ENCODE data around the gene BRD3.

The BRD3 gene

DNA sequence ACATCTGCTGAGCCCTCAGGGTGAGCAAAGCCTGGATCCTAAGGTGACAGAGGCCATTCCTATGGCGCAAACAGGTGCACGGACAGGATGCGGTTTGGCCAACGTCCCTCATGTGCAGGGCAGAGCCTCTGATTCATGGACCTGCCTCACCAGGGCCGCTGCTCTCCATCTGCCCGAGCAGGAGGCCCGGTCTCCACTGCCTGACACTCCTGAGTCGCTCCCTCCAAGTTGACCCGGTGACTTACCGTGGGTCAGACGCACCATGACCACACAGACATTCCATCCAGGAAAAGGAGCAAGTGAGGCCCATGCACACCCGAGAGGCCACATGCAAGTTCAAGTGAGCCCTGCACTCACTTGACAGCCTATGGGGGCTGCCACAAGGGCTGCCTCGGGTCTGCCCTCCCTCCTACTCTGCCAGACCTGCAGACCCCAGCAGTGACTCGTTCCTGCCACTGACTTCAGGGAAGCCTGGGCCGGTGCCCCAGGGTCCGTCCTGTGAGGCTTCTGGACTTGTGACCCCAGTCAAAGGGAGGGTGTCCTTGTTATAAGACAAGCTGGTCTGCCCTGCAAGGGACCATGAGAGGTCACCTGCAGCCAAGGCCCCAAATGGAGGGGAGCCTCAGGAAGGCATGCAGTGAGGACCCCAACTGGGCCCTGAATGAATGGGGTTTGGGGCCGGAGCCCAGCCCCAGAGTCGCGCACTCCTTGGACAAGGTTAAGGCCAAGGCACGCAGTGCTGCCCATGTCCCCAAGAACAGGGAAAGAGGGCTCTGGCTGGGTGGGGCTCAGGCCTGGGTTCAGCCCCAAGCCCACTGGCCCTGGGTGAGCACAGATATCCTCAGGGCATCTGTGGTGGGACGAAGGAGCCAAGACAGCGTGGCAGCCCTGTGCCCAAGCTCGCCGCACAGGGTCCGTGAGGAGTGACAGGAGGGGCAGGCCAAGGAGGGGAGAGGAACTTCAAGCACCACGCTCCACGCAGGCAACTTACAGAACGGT, 32.5 kb downstream of the BRD3 start:
- no peak for DNase-seq

DNA sequence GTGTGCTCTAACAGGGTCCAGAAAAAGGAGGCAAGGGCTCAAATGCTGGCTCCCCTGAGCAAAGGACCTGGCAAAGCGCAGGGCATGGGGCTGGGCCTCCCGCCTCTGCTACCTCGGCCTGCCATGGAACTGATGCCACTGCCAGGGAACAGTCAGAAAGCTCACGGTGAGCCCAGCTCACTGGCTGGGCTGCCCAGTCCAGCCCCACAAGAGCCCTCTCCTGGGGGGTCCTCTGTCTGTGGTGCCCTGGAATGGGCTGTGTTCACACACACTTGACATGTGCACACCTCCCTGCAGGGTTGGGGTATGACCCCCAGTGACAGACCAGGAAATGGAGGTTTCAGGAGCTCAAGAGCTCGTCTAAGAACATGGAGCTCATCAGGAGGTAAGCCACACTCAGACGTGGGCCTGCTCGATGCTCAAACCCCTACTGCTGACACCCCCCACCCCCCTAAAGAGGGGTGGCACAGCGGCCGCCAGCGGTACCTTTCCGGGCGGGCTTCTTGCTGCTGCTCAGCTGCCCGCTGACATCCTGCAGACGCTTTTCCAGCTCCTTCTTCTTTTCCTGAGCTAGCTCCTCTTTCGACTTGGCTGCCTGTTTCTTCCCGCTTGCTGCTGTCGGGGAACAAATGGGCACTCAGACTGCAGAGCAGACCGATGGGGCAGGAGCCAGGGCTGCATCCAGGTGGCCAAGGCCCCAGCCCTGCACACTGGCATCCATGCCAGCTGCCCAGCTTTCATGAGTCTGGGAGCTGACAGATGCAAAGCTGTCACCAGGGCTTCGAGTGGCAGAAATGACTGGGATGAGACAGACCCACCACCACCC, 33.4 kb downstream of the BRD3 start:
- DNase-seq, result no peak

DNA sequence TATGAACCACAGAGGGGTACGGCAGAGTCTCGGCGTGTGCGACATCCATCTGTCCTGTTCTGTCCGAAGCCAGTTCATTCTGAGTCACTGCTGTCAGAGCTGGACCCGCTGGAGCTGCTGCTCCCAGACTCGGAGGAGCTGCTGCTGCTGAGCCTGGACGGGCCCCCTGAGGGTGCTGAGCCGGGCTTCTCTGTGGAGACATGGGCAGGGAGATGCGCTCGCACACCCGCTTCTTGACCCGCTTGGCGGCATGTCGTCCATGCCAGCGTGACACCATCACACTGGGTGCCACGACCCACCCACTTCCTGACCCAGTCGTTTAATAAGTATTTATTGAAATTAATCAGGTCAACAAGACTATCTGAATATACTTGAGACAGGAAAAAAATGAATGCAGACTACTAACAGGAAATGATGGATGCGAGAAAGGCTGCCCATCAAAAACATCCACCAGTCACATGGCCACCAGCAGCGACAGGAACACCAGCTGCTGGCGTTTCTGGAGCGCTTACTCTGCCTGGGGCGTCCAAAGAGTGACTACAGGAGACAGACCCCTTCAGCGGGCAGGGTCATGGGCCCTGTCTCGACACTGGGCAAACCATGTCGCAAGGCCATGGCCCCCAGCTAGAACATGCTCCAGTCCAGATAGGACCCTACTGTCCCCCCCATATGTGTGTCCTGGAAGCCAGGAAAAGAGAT, 34.2 kb downstream of the BRD3 start:
- DNase-seq, result no peak

DNA sequence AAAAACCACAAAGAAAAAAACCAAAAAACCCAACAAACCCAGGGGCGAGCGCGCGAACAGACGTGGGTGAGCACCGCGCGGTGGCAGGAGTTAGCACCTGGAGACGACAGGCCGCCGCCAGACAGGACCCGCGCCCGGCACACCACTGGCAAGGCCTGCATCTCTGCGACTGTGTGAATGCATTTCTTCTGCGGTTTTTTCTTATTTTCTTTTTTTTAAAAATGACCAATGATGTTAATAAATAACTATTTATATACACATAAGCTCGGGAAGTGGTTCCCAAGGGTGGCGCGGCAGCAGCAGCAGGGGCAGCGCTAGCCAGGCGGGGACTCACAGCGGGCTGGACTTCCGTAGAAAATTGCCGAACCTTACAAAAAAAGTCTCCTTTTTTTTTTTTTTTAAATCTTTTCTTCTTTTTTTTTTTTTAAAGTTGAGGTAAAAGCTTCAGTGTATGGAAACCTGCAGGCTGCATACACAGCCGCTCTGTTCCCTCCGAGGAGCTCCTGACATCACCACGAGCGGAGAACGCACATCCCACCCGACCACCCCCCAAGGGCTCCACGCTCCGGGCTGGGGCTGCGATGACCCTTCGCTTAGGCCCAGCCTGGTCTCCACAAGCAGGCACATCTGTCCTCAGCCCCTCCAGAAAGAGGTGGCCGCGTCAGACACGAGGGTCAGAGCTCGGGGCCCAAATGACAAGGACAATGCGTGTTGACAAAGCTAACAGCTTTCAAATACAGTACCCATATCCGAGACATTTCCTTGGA, 35.2 kb downstream of the BRD3 start:
- no peak for DNase-seq

DNA sequence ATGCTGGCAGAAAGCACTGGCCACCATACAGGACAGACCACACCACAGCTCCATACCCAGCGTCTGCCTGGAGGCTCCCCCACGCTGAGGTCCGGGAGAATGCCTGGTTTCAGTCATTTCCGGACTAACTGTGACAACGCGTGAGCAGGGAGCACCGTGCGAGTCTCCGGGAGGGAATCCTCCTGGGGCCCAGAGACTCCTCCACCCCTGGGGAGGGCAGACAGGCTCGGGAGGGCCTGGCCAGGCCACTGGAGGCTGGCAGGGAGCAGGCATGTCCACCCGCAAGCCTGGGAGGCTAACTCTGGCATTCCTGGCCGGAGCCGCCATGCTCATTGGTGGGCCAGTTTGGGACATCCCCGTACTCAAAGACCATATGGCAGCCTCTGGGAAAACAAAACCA, 36.0 kb downstream of the BRD3 start:
- DNase-seq, result no peak

DNA sequence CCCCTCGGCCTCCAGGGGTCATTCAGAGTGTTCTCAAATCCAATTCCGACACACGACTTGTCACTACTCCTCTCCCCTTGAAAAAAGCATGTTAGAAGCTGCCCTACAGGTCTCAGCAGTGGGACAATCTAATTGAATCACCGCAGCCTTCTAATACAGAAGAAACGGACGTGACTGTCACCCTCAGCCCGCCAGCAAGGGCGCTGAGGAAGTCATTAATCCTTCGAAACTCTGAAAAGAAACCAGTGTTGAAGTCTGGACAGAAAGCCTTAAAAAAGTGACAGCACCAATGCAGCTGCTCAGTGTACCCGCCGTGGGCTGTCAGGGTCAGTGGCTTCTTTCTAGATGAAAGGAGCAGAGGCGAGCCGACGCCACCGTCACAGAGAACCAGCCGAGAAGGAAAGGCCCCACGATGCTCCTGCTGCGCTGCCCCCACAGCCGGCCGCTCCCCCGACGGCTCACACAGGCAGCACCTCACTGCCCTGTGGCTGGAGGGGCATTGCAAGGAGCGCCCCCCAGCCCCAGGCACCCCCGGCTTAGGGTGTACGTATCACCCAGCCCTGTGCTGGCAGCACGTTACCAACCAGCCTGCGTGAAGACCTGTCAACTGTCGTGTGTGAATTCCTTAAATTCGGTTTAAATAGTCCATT, 36.9 kb downstream of the BRD3 start:
- no peak for DNase-seq

DNA sequence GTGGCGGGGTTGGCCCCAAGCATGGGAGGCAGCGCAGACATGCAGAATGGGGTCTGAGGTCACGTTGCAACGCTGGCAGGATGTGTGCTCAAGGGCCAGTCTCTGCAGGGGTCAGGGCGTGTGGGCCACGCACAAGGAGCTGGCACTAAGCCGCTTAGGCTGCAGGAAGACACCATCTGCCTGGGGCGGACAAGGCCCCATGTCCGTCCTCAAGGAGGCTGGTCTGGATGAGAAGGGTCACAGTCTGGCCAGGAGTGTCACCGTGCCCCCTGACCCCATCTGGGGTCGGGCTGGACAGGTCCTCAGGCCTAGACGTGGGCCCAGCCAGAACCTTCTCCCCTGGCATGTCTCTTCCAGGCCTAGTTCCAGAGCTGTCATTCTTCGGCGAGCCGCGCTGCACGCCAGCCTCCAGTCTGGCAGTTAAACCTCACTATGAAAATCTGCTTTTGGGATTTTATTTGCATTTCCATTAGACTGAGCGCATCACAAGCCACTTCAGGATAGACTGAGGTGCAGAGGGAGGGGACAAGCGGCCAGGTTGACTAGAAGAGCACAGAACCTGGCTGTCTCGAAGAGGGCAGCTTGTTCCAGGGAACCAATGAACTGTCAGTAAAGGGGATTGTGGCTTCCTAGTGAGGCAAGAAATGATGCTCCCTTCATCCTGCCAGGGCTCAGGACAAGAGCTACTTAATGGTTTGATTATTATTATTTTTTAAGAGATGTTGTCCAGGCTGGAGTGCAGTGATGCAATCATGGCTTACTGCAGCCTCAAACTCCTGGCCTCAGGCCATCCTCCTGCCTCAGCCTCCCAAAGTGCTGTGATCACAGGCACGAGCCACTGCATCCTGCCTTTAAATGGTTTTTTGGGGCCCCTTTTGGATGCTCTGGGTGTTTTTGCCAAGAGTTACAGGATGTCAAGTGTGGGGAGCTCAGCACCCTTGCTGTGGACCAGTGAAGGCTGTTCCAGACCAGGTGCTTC, 38.3 kb downstream of the BRD3 start:
- DNase-seq, result no peak

DNA sequence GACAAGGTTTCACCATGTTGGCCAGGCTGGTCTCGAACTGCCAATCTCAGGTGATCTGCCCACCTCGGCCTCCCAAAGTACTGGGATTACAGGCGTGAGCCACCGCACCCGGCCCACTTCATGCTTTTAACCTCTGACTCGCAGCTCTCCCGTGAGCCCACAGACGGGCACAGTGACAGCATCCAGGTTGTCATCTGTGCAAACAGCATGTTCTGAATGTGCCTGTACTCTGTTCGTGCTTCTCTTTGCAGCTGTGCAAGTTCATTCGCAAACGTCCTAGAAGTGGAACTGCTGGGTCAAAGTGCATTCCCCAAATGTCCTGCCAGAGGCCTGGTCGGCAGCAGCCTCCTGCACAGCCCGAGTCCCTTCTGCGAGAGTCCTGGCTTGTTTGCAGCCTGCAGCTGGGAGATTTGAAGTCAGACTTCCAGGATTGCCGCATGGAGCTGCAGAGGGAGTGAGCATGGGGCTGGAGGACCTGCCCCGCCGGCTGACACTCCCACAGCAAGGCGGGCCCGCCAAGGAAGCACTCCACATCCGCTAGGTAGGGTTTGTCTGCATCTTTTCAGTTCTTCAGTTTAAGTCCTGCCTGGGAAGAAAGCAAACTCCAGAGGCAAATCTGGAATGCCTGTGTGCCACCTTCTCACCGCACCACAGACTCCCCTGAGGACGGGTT, 39.1 kb downstream of the BRD3 start:
- DNase-seq, result no peak

DNA sequence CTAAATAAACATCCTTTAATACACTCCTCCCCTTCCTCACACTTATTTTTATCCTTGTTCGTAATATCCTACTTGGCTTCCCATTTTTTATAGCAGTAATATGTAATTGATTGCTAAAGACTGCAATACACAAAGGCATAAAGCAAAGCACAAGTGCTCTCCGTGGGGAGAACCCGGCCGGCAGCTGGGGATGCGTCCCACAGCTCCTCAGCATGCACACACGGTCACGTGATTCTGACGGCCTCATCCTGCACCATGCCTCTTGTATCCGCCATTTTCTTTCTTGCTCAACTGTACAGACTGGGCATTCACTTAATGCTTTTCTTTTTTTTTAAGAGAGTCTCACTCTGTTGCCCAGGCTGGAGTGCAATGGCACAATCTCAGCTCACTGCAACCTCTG, 39.8 kb downstream of the BRD3 start:
- DNase-seq, result peak; percentile 38

DNA sequence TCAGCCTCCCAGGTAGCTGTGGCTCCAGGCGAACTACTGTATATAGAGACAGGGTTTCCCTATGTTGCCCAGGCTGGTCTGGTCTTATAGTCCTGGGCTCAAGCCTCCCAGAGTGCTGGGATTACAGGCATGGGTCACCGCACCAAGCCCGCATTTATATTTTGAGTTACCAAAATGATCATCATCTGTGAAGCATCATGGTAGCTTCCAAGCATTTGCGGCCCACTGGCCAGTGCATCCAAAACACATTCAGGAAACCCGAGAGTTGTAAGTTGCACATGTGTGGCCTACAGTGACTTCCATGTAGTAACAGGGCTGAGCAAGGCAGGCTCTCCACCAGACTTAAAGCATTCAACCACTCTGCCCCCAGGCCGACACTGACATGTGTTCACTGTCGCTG, 40.3 kb downstream of the BRD3 start:
- peak; percentile 48 for DNase-seq

DNA sequence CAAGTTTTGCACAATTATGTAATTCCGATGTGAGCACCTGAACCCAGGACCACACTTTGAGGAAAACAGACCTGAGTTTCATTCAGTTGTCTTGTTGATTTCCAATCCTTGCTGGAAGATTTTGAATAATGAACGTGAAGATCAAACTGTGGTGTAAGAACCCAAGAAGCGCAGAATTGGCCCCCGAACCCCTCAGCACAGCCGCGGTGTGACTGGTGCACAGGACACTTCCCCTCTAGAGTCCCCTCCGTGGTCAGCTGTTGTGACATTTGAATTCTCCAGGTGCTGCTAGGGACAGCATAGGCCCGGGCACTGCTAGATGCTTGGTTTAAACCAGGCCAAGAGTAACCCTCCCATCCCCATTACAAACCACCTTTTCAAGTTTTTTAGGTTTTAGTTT, 40.8 kb downstream of the BRD3 start:
- DNase-seq, result no peak

DNA sequence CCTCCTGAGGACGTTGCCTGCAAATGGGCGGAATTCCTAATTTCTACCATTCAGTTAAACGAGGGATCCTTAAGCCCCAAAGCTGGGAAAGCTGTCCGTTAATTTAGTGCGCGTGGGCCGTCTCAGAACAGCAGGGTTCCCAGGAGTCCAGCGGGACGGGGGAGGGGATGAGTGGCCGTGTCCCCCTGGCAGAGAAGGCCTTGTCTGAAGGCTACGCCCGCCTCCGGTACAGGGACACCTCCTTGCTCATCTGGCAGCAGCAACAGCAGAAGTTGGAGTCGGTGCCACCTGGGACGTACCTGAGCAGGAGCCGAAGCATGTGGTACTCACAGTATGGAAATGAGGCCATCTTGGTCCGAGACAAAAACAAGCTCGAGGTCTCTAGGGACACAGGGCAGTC, 41.2 kb downstream of the BRD3 start:
- DNase-seq, result no peak

DNA sequence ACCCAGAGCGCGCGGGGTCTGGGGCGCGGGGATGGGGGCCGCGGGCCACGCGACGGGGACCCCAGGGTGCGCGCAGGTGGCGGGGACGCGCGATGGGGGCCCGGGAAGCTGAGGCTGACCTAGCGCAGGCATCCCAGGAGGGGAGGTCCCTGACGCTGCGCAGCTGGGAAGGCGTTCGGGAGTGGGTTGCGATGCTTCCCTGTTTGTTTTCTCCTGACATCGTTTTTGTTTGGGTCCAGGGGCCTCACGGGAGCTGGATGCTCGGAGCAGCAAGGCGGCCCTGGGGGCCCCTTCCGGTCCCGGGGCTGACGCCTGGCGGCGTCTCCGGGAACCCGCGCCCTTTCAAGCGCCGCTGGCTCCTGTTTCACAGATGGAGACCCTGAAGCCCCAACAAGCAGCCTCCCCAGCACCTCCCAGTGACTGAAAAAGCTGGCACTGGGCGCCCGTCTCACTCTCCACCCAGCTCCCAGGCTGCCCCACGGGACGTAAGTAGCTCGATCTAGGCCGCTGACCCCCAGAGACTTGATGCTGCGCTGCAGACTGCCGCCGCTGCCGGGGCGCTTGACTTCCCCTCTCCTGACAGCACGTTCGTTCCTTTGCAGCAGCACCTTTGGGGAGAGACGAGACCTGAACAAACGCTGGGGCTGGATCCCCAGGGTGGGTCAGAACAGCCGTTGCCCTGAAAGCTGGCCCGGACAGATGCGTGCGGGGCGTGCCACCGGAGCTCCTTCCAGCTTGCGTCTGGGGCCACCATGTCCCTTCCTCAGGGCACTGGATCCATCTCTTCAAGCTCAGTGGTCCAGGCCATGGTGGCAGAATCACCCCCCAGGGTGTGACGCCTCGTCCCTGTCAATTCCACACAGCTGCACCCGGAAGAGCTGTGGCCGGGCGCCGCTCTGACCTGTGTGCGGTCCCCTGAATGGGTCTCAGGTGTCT, 42.0 kb downstream of the BRD3 start:
- peak; percentile 69 for DNase-seq

DNA sequence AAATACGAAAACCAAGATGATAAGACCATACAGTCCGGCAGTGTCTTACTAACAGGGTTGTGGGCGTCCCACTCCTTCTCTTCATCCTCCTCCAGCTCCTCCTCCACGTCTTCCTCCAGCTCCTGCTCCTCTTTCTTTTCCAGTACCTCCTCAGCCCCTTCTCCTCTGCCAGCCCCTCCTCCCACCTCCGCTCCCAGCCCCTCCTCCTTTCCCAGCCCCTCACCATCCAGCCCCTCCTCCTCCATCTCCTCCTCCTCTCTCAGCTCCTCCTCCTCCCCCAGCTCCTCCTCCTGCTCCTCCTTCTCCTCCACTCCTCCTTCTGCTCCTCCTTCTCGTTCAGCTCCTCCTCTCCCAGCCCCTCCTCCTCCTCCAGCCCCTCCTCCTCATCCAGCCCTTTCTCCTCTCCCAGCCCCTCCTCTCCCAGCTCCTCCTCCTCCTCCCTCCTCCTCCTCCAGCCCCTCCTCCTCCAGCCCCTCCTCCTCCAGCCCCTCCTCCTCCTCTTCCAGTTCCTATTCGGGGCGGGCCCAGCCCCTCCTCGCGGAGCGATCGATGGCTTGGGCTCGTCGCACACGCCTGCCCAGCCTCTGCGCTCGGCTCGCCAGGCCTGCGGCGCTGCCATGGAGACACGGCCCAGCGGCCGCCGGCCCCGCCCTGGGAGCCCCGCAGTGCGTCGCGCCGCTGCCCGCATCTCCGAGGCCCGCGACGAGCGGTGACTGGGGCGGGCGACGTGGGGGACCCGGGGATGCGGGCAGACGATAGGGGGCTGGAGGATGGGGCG, 42.8 kb downstream of the BRD3 start, which contains the start of gene BRD3OS:
Gene BRD3OS (plus strand): TSS at position 654 of the 778 bp plus-strand sequence. CDS start 1,267 bp downstream, outside the sequence.
- DNase-seq, result peak; percentile 100

DNA sequence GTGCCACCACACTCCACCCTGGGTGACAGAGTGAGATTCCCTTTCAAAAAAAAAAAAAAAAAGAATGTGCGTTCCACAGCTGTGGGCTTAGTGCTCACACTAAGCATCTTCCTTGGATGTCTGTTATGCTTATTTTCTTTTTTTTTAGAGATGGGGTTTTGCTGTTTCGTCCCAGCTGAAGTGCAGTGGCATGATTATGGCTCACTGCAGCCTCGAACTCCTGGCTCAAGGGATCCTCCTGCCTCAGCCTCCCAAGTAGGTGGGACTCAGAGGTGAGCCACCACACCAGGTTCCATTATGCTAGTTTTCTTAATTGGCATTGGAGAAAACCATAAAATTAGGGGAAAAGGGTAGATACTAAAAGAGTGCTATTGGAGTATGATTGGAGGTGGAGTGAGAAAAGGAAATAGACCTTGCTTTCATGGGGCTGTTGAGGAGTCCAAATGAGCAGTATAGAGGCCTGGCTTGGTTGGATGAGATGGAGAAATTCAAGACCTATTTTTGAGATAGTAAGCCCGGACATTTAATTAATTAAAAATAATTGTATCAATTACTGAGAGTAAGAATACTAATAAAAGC, 43.5 kb downstream of the BRD3 start:
- no peak for DNase-seq

DNA sequence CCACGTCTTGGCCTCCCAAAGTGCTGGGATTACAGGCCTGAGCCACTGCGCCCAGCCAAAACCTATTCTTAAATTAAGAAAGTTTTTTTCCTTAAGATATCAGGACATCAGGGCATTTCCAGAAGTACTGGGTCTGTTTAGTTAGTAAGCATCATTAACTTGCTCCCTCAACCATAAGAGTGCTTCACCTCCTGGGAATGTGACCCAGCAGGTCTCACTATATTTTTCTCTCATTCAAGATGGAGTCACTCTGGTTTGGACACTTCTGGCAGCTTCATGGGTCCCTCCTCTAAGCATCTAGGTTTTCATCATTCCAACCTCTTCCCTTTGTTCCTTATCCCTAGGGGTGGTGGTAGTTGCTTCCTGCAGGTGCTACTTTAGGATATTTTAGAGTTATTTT, 52.9 kb downstream of the BRD3 start:
- DNase-seq, result no peak

DNA sequence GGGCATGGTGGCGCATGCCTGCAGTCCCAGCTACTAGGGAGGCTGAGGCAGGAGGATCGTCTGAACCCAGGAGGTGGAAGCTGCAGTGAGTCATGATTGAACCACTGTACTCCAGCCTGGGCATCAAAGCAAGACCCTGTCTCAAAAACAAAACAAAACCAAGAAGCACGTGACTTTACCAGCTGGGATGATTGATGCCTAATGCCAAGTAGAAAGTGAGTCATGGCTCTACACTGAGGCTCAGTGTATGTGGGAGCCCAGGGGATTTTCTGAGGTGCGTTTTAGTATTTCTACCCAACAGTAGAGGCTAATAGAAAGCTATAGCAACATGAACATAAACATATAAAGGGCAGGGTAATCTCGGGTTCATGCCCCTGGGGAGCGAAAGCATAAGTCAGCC, 56.4 kb downstream of the BRD3 start:
- no peak for DNase-seq

Measured in NCI-H2171 (cell line).